Endothelial cell of umbilical vein (primary cell): ENCODE data around the gene OTOS. TPM values are rescaled to one million over a fixed set of nuclear protein-coding genes. Genes with fewer than 3 reads are reported as not detected.

Experiments
- BruUV-seq: library from RNA; stranded (reverse); fragments of 400-500 nt; replicated peaks from 2 replicates; lab custom pipeline; 2021; lab: Mats Ljungman, UMichigan
- CTCF ChIA-PET: fragments of 300-600, 350-600 bp; sonication (Branson Sonifier 250); formaldehyde crosslinking; loops from one replicate; lab custom pipeline; 2021; ENCODE audit warnings: antibody characterized with exemption, inconsistent platforms; lab: Charles Lee
- POLR2A ChIA-PET: fragments of 300-600, 350-600 bp; sonication (Branson Sonifier 250); formaldehyde crosslinking; loops from one replicate; lab custom pipeline; 2021; ENCODE audit warnings: antibody characterized with exemption, inconsistent platforms; lab: Charles Lee
- DNase-seq: peaks from one replicate; pipeline ENCODE4 v3.0.0-alpha.2; 2011; ENCODE audit warnings: low read depth, low spot score
- FAIRE-seq: peaks from 2 replicates; lab custom pipeline; 2011; peaks lifted over from hg19 to GRCh38; lab: Jason Lieb, UNC
- H2AFZ ChIP-seq: 2 replicates; pipeline ENCODE4 v1.6.0; 2012; ENCODE audit warnings: low read depth, low read length, control low read depth, inconsistent platforms
- H3K27ac ChIP-seq: 2 replicates; pipeline ENCODE4 v1.5.1; 2011; ENCODE audit warnings: low read depth, mild to moderate bottlenecking, control low read depth, low read length, moderate library complexity; ENCODE audit not compliant: insufficient read depth
- H3K27me3 ChIP-seq, 2 experiments: 2 replicates each; pipeline versions ENCODE4 v1.6.0 to v1.6.1; 2011; ENCODE audit warnings: low read length in 2 of 2, mixed read lengths in 1 of 2; ENCODE audit not compliant: control insufficient read depth in 2 of 2, insufficient read depth in 2 of 2
- H3K36me3 ChIP-seq, 2 experiments: 2 replicates in 1 of 2; 3 replicates in 1 of 2; pipeline ENCODE4 v1.5.1; 2011; ENCODE audit warnings: low read length in 2 of 2, mild to moderate bottlenecking in 1 of 2, moderate library complexity in 1 of 2; ENCODE audit not compliant: control insufficient read depth in 2 of 2, insufficient read depth in 2 of 2; ENCODE audit errors: extremely low read depth in 1 of 2
- H3K4me1 ChIP-seq: 3 replicates; pipeline ENCODE4 v1.5.1; 2011; ENCODE audit warnings: mild to moderate bottlenecking, low read length; ENCODE audit not compliant: control insufficient read depth, insufficient read depth; ENCODE audit errors: extremely low read depth
- H3K4me2 ChIP-seq: 2 replicates; pipeline ENCODE4 v1.6.1; 2011; ENCODE audit warnings: low read length, control low read depth, mixed read lengths; ENCODE audit not compliant: insufficient read depth
- H3K4me3 ChIP-seq, 3 experiments: fragments of 200-600 bp in 1 of 3; sonication (generic), shearing (Covaris generic) in 1 of 3; replicated peaks in 1 of 3; 2 replicates each; pipeline ENCODE4 v1.5.1; 2011 to 2016; ENCODE audit warnings: control low read depth in 3 of 3, low read length in 3 of 3, mild to moderate bottlenecking in 2 of 3, inconsistent platforms in 1 of 3, low read depth in 1 of 3, moderate library complexity in 1 of 3; ENCODE audit not compliant: insufficient read depth in 1 of 3
- H3K79me2 ChIP-seq: 2 replicates; pipeline ENCODE4 v1.6.0; 2012; ENCODE audit warnings: low read length, inconsistent platforms; ENCODE audit not compliant: control insufficient read depth, insufficient read depth
- H3K9ac ChIP-seq: replicated peaks from 2 replicates; pipeline ENCODE3; 2011; ENCODE audit warnings: low read length, control low read depth; ENCODE audit not compliant: insufficient read depth; ENCODE audit errors: extremely low read depth
- H3K9me1 ChIP-seq: replicated peaks from 3 replicates; pipeline ENCODE4 v1.6.0; 2011; ENCODE audit warnings: mild to moderate bottlenecking, low read length; ENCODE audit not compliant: control insufficient read depth, insufficient read depth; ENCODE audit errors: extremely low read depth
- H3K9me3 ChIP-seq: replicated peaks from 2 replicates; pipeline ENCODE4 v1.5.1; 2012; ENCODE audit warnings: low read length, inconsistent platforms; ENCODE audit not compliant: control insufficient read depth, insufficient read depth
- H4K20me1 ChIP-seq: replicated peaks from 2 replicates; pipeline ENCODE3; 2011; ENCODE audit warnings: mild to moderate bottlenecking, low read length; ENCODE audit not compliant: control insufficient read depth, insufficient read depth; ENCODE audit errors: extremely low read depth
- CTCF ChIP-seq, 2 donors: IDR thresholded peaks; 1 replicate in 1 of 2; 2 replicates in 1 of 2; pipeline ENCODE4 v1.5.1; 2011; ENCODE audit warnings: low read length in 2 of 2, mild to moderate bottlenecking in 2 of 2, moderate library complexity in 2 of 2, control low read depth in 1 of 2, inconsistent platforms in 1 of 2, low read depth in 1 of 2; ENCODE audit not compliant: insufficient read depth in 1 of 2; ENCODE audit errors: extremely low read depth in 1 of 2
- EZH2 ChIP-seq: IDR thresholded peaks from 2 replicates; pipeline ENCODE4 v1.6.1; 2012; ENCODE audit warnings: borderline replicate concordance, low read depth, mild to moderate bottlenecking, moderate library complexity, low read length, inconsistent platforms; ENCODE audit not compliant: severe bottlenecking
- FOS ChIP-seq: IDR thresholded peaks from 2 replicates; pipeline ENCODE4 v1.6.1; 2011; ENCODE audit warnings: mild to moderate bottlenecking, low read length, moderate library complexity, borderline replicate concordance; ENCODE audit not compliant: insufficient read depth
- GATA2 ChIP-seq: IDR thresholded peaks from 2 replicates; pipeline ENCODE4 v1.7.0; 2011; ENCODE audit warnings: low read depth, mild to moderate bottlenecking, moderate library complexity, mixed read lengths, low read length; ENCODE audit not compliant: insufficient read length, insufficient read depth
- JUN ChIP-seq: IDR thresholded peaks from 2 replicates; pipeline ENCODE4 v1.6.1; 2011; ENCODE audit warnings: borderline replicate concordance, low read depth; ENCODE audit not compliant: insufficient read length, insufficient read depth
- MYC ChIP-seq: IDR thresholded peaks from one replicate; pipeline ENCODE4 v1.6.1; 2011; ENCODE audit warnings: mild to moderate bottlenecking, low read depth, low read length
- POLR2A ChIP-seq: IDR thresholded peaks from 2 replicates; pipeline ENCODE4 v1.6.1; 2012; ENCODE audit warnings: low read depth, mild to moderate bottlenecking, control low read depth, low read length
- POLR2AphosphoS5 ChIP-seq: IDR thresholded peaks from 2 replicates; pipeline ENCODE4 v1.6.1; 2012; ENCODE audit warnings: low read depth, mild to moderate bottlenecking, control low read depth, low read length, moderate library complexity; ENCODE audit not compliant: insufficient read depth
- dilution Hi-C: fragments of 300-500 bp; cut with MboI; formaldehyde crosslinking; loops from one replicate; pipeline ENCODE4 v1.15.0; 2019; ENCODE audit warnings: low sequenced_read_pairs; ENCODE audit not compliant: extremely low pct_ligation_motif_present
- intact Hi-C: fragments of 100-400 bp; cut with micrococcal nuclease; formaldehyde crosslinking; loops from one replicate; pipeline ENCODE4 v1.10.0; 2022
- polyA plus RNA-seq, 4 experiments: library from polyadenylated mRNA; depleted of rRNA in 3 of 4; stranded (reverse) in 3 of 4; unstranded in 1 of 4; fragments of >200 nt; gene quantifications; 2 replicates each; pipeline versions ENCODE4 v1.2.1 to v1.2.3, GENCODE V29; 2011 to 2012; ENCODE audit warnings: missing spikeins in 1 of 4
- total RNA-seq: library from RNA; stranded (reverse); gene quantifications from 2 replicates; pipeline ENCODE4 v1.2.3, GENCODE V29; 2021
- TF ChIP-seq, protein P1 (sequence below): IDR thresholded peaks from 2 replicates; pipeline ENCODE4 v1.6.1; 2011; ENCODE audit not compliant: insufficient read depth, insufficient read length

OTOS gene
- total and polyA plus RNA-seq, 2 donors (not counting 3 experiments of a cell fraction or from before 2014, with no cell fraction given), result not detected

- DNase-seq, result no peak
- intact Hi-C loops (no loop called here), dilution Hi-C loops (no loop called here)
- no TSS peak for BruUV-seq
- Histone ChIP-seq H2AFZ (no peak overlapping the region), H3K9me3 (no peaks in the 10 kb centered on the region), H3K27ac (no peak overlapping the region), H4K20me1 (no peaks in the 10 kb centered on the region), H3K4me3 (no peak overlapping the region), H3K27me3 (peaks cover 0 to 2% of the 10 kb centered on the region in 2 experiments), H3K4me2 (no peak overlapping the region), H3K36me3 (no peaks in the 10 kb centered on the region), H3K79me2 (no peaks in the 10 kb centered on the region), H3K4me1 (no peaks in the 10 kb centered on the region), H3K9ac (no peak overlapping the region), H3K9me1 (no peaks in the 10 kb centered on the region)
- no peak for TF ChIP-seq CTCF (IDR thresholded peaks at IDR 0.05; ENCODE audit: extremely low read depth in 1 of 2, insufficient read depth in 1 of 2, low read depth in 1 of 2, low read length in 2 of 2)
- no peak for TF ChIP-seq EZH2
- TF ChIP-seq JUN, result no peak
- no peak for TF ChIP-seq MYC
- TF ChIP-seq FOS, result no peak
- no peak for TF ChIP-seq POLR2AphosphoS5
- no peak for TF ChIP-seq POLR2A
- no peak for TF ChIP-seq GATA2
- TF ChIP-seq, protein P1, sequence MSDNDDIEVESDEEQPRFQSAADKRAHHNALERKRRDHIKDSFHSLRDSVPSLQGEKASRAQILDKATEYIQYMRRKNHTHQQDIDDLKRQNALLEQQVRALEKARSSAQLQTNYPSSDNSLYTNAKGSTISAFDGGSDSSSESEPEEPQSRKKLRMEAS, result no peak
- CTCF ChIA-PET, result interaction anchor here (1.1 kb wide), 1 partner anchor 17 kb away, joined by 4 read pairs; no protein-coding TSS in a partner anchor
- POLR2A ChIA-PET, result no interaction called here
- FAIRE-seq, result no peak
Observed at GRCh38 chr2:240169486-240170353, 29.3 kb upstream of the OTOS start.
